HG03558 (cell line): ENCODE results near the gene ALAD.

Experiments used
- ATAC-seq: cut with Tn5 transposase; IDR thresholded peaks from one replicate; pipeline ENCODE4 v1.9.1; 2021; ENCODE audit warnings: moderate number of reproducible peaks; ENCODE audit not compliant: unreplicated experiment; ENCODE audit errors: extremely low read depth

The ALAD gene

GRCh38 chr9:113350937-113351336, 50.1 kb downstream of the ALAD start:
- no peak for ATAC-seq

- no peak for ATAC-seq
These were observed 50.9 kb downstream of the ALAD start for GRCh38 chr9:113350107-113350661.

- no peak for ATAC-seq
These were observed 51.5 kb downstream of the ALAD start, which contains the start of gene BSPRY for GRCh38 chr9:113349445-113350094. TSS of gene BSPRY (plus strand) at chr9:113349541. CDS start at chr9:113349580, 39 bp downstream.

- ATAC-seq, result no peak
These were observed 52.0 kb downstream of the ALAD start for GRCh38 chr9:113349066-113349444.

GRCh38 chr9:113348437-113348836, 52.6 kb downstream of the ALAD start:
- no peak for ATAC-seq

GRCh38 chr9:113345671-113346070, 55.4 kb downstream of the ALAD start:
- no peak for ATAC-seq

- ATAC-seq, result no peak
These were observed 55.9 kb downstream of the ALAD start for GRCh38 chr9:113345190-113345589.

GRCh38 chr9:113343732-113344231, 57.3 kb downstream of the ALAD start:
- ATAC-seq, result no peak

GRCh38 chr9:113341712-113342410, 59.2 kb downstream of the ALAD start:
- ATAC-seq, result no peak

- ATAC-seq, result peak; percentile 98
These were observed 60.9 kb downstream of the ALAD start, which contains the start of gene WDR31 for GRCh38 chr9:113340011-113340699. TSS of gene WDR31 (minus strand) at chr9:113340275. CDS start at chr9:113332022, 8,253 bp downstream.

- ATAC-seq, result no peak
These were observed 63.4 kb downstream of the ALAD start for GRCh38 chr9:113337714-113338113.
